Measurements from ENCODE around the gene AMD1. TPM values are rescaled to one million over a fixed set of nuclear protein-coding genes. Genes with fewer than 3 reads are reported as not detected.

The AMD1 gene
- total RNA-seq, 1 experiment from 2014 or later, result 87.6 TPM

- H3K9me3 ChIP-seq (ENCODE audit: low read depth, low read length, poor library complexity, severe bottlenecking), result no peaks in the 10 kb centered on the region
- no peak overlapping the region for H3K4me3 ChIP-seq (ENCODE audit: low read depth, low read length, poor library complexity, severe bottlenecking)
- DNase-seq (ENCODE audit: low spot score), result no peak
- CTCF ChIA-PET, result no interaction called here
- POLR2A ChIA-PET (ENCODE audit: low non-redundant PET), result no interaction called here
- H3K4me1 ChIP-seq (ENCODE audit: insufficient read depth, low read length, poor library complexity, severe bottlenecking), result no peaks in the 10 kb centered on the region
- H3K27me3 ChIP-seq (replicated peaks; ENCODE audit: insufficient read depth, low read depth, low read length, poor library complexity), result no peaks in the 10 kb centered on the region
- intact Hi-C loops (cut with micrococcal nuclease; ENCODE audit: unreplicated experiment), result no loop called here
- no TSS peak for BruUV-seq (replicated peaks)
- TF ChIP-seq CTCF (conservative IDR thresholded peaks at IDR 0.05; ENCODE audit: low read depth, low read length), result no peak
- H3K27ac ChIP-seq (ENCODE audit: low read depth, low read length, poor library complexity, severe bottlenecking), result no peak overlapping the region
- H3K36me3 ChIP-seq (ENCODE audit: insufficient read depth, low read length, poor library complexity, severe bottlenecking), result no peaks in the 10 kb centered on the region
These were observed 59.9 kb downstream of the AMD1 start for GRCh38 chr6:110934381-110934898.

DNA sequence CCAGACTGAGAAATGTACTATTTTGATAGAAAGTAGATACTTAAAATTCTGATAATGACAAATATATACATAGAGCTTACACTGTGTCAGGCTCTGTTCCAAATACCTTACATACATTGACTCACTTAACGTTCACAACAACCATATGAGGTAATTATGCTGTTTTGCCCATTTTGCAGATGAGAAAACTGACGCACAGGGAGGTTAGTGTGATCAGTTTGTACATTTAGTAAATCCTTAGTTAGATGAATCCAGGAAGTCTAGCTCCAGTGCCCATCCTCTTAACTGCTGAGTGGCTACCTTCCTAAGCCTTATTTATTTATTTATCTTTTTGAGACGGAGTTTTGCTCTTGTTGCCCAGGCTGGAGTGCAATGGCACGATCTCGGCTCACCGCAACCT, 60.6 kb downstream of the AMD1 start:
- no peaks in the 10 kb centered on the region for H3K9me3 ChIP-seq (ENCODE audit: low read depth, low read length, poor library complexity, severe bottlenecking)
- H3K27me3 ChIP-seq (replicated peaks; ENCODE audit: insufficient read depth, low read depth, low read length, poor library complexity), result no peaks in the 10 kb centered on the region
- no peak for TF ChIP-seq EZH2 (IDR thresholded peaks at IDR 0.05; ENCODE audit: borderline replicate concordance, low read depth, low read length, poor library complexity, severe bottlenecking)
- TF ChIP-seq CTCF (conservative IDR thresholded peaks at IDR 0.05; ENCODE audit: low read depth, low read length), result no peak
- H3K36me3 ChIP-seq (ENCODE audit: insufficient read depth, low read length, poor library complexity, severe bottlenecking), result no peaks in the 10 kb centered on the region
- no peak for DNase-seq (ENCODE audit: low spot score)
- no peak overlapping the region for H3K27ac ChIP-seq (ENCODE audit: low read depth, low read length, poor library complexity, severe bottlenecking)
- CTCF ChIA-PET, result no interaction called here
- H3K4me3 ChIP-seq (ENCODE audit: low read depth, low read length, poor library complexity, severe bottlenecking), result no peak overlapping the region
- POLR2A ChIA-PET (ENCODE audit: low non-redundant PET), result no interaction called here
- no TSS peak for BruUV-seq (replicated peaks)
- intact Hi-C loops (cut with micrococcal nuclease; ENCODE audit: unreplicated experiment), result no loop called here
- H3K4me1 ChIP-seq (ENCODE audit: insufficient read depth, low read length, poor library complexity, severe bottlenecking), result no peaks in the 10 kb centered on the region

DNA sequence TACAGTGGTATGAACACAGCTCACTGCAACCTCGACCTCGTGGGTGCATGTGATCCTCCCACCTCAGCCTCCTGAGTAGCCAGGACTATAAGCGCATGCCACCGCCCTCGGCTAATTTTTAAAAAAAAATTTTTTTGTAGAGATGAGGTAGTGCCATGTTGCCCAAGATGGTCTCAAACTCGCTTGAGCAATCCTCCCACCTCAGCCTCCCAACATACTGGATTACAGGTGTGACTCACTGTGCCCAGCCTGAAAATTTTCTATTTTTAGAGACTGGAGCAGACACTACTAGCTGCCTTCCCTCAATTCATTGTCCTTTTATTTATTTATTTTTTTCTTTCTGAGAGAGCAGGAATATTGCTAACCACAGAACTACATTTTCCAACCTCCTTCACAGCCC, 63.6 kb downstream of the AMD1 start:
- intact Hi-C loops (cut with micrococcal nuclease; ENCODE audit: unreplicated experiment), result no loop called here
- CTCF ChIA-PET, result no interaction called here
- H3K36me3 ChIP-seq (ENCODE audit: insufficient read depth, low read length, poor library complexity, severe bottlenecking), result no peaks in the 10 kb centered on the region
- H3K27me3 ChIP-seq (replicated peaks; ENCODE audit: insufficient read depth, low read depth, low read length, poor library complexity), result no peaks in the 10 kb centered on the region
- no TSS peak for BruUV-seq (replicated peaks)
- TF ChIP-seq EZH2 (IDR thresholded peaks at IDR 0.05; ENCODE audit: borderline replicate concordance, low read depth, low read length, poor library complexity, severe bottlenecking), result no peak
- no peak for TF ChIP-seq CTCF (conservative IDR thresholded peaks at IDR 0.05; ENCODE audit: low read depth, low read length)
- no peak overlapping the region for H3K27ac ChIP-seq (ENCODE audit: low read depth, low read length, poor library complexity, severe bottlenecking)
- H3K9me3 ChIP-seq (ENCODE audit: low read depth, low read length, poor library complexity, severe bottlenecking), result no peaks in the 10 kb centered on the region
- no peaks in the 10 kb centered on the region for H3K4me1 ChIP-seq (ENCODE audit: insufficient read depth, low read length, poor library complexity, severe bottlenecking)
- POLR2A ChIA-PET (ENCODE audit: low non-redundant PET), result no interaction called here
- DNase-seq (ENCODE audit: low spot score), result no peak
- no peak overlapping the region for H3K4me3 ChIP-seq (ENCODE audit: low read depth, low read length, poor library complexity, severe bottlenecking)
